Muscle of leg (tissue), 11 donors: ENCODE measurements around the gene ZBTB7B. TPM values are rescaled to one million over a fixed set of nuclear protein-coding genes. Genes with fewer than 3 reads are reported as not detected.

Source experiments
- DNase-seq: peaks from one replicate; pipeline ENCODE4 v3.0.0; 2013
- H3K27ac ChIP-seq: one replicate; pipeline ENCODE4 v1.5.1; 2013; ENCODE audit warnings: mild to moderate bottlenecking, low read length, control low read depth
- H3K27me3 ChIP-seq: one replicate; pipeline ENCODE4 v1.6.1; 2013; ENCODE audit warnings: low read length; ENCODE audit not compliant: control insufficient read depth, insufficient read depth
- H3K36me3 ChIP-seq: one replicate; pipeline ENCODE4 v1.6.1; 2013; ENCODE audit warnings: low read length; ENCODE audit not compliant: control insufficient read depth, insufficient read depth
- H3K4me1 ChIP-seq: one replicate; pipeline ENCODE4 v1.6.1; 2013; ENCODE audit warnings: low read length; ENCODE audit not compliant: control insufficient read depth, insufficient read depth
- H3K4me3 ChIP-seq: one replicate; pipeline ENCODE4 v1.5.1; 2013; ENCODE audit warnings: low read length, control low read depth
- H3K9me3 ChIP-seq: replicated peaks from 2 replicates; pipeline ENCODE4 v1.6.1; 2013; ENCODE audit warnings: low read depth, low read length; ENCODE audit not compliant: control insufficient read depth
- WGBS: methylation state at CpG from one replicate; pipeline ENCODE4 v1.1.5; 2013; ENCODE audit warnings: missing lambda C conversion rate; ENCODE audit not compliant: insufficient coverage; 5-methylcytosine and 5-hydroxymethylcytosine counted together
- polyA plus RNA-seq, 8 donors: library from polyadenylated mRNA; unstranded; fragments of 120-200 nt; gene quantifications; one replicate each; pipeline versions ENCODE4 v1.2.1 to v1.2.3, GENCODE V29; 2013; ENCODE audit warnings: inconsistent platforms in 1 of 8, low replicate concordance in 1 of 8; ENCODE audit not compliant: insufficient read length in 8 of 8, insufficient read depth in 1 of 8
- total RNA-seq: library from RNA; stranded (reverse); fragments of 120-200 nt; gene quantifications from one replicate; pipeline ENCODE4 v1.2.4, GENCODE V29; 2013

Gene ZBTB7B
- total and polyA plus RNA-seq, 9 donors = 6.6 to 11.3 (median 9.5) TPM

- DNase-seq = peak; percentile 82
- Histone ChIP-seq H3K4me1 (peaks cover 82% of the 10 kb centered on the region), H3K27ac (peak overlapping the region; percentile 95), H3K4me3 (peak overlapping the region; percentile 70), H3K27me3 (no peaks in the 10 kb centered on the region), H3K9me3 (no peaks in the 10 kb centered on the region), H3K36me3 (no peaks in the 10 kb centered on the region)
- WGBS = 2% methylated on average over 8 of the region's 34 CpGs
These were observed 1.3 kb downstream of the ZBTB7B start for GRCh38 chr1:155003766-155004351.

GRCh38 chr1:155004352-155005075 lies 1.9 kb downstream of the ZBTB7B start:
- H3K27me3 ChIP-seq = no peaks in the 10 kb centered on the region
- peaks cover 82% of the 10 kb centered on the region for H3K4me1 ChIP-seq
- WGBS = 36% methylated on average over 2 of the region's 5 CpGs
- H3K4me3 ChIP-seq = peak overlapping the region; percentile 70
- H3K36me3 ChIP-seq = no peaks in the 10 kb centered on the region
- H3K9me3 ChIP-seq = no peaks in the 10 kb centered on the region
- DNase-seq = no peak
- H3K27ac ChIP-seq = peak overlapping the region; percentile 95

GRCh38 chr1:155005076-155006011 lies 2.7 kb downstream of the ZBTB7B start:
- H3K4me3 ChIP-seq = no peak overlapping the region
- peak overlapping the region; percentile 95 for H3K27ac ChIP-seq
- H3K36me3 ChIP-seq = no peaks in the 10 kb centered on the region
- H3K27me3 ChIP-seq = no peaks in the 10 kb centered on the region
- H3K4me1 ChIP-seq = peaks cover 74% of the 10 kb centered on the region
- H3K9me3 ChIP-seq = no peaks in the 10 kb centered on the region
- no CpG with 5 or more reads among the region's 17 CpGs for WGBS
- DNase-seq = no peak

- peak; percentile 78 for DNase-seq
- no peaks in the 10 kb centered on the region for H3K36me3 ChIP-seq
- no peaks in the 10 kb centered on the region for H3K27me3 ChIP-seq
- no peak overlapping the region for H3K27ac ChIP-seq
- WGBS = 31% methylated on average over 2 of the region's 2 CpGs
- no peaks in the 10 kb centered on the region for H3K9me3 ChIP-seq
- no peak overlapping the region for H3K4me3 ChIP-seq
- H3K4me1 ChIP-seq = peaks cover 72% of the 10 kb centered on the region
These were observed 4.0 kb downstream of the ZBTB7B start for GRCh38 chr1:155006601-155007101.

- no peak for DNase-seq
- Histone ChIP-seq H3K27me3 (no peaks in the 10 kb centered on the region), H3K27ac (no peak overlapping the region), H3K9me3 (no peaks in the 10 kb centered on the region), H3K36me3 (no peaks in the 10 kb centered on the region), H3K4me1 (peaks cover 77% of the 10 kb centered on the region), H3K4me3 (no peak overlapping the region)
- WGBS = 73% methylated on average over 4 of the region's 6 CpGs
These were observed 4.7 kb downstream of the ZBTB7B start for GRCh38 chr1:155007251-155007828.

GRCh38 chr1:155008015-155008941 lies 5.7 kb downstream of the ZBTB7B start:
- DNase-seq = no peak
- no peaks in the 10 kb centered on the region for H3K27me3 ChIP-seq
- H3K36me3 ChIP-seq = no peaks in the 10 kb centered on the region
- 60% methylated on average over 7 of the region's 16 CpGs for whole genome bisulfite sequencing
- H3K4me3 ChIP-seq = peak overlapping the region; percentile 15
- H3K27ac ChIP-seq = no peak overlapping the region
- H3K9me3 ChIP-seq = no peaks in the 10 kb centered on the region
- H3K4me1 ChIP-seq = peaks cover 76% of the 10 kb centered on the region

GRCh38 chr1:155009221-155009711 lies 6.7 kb downstream of the ZBTB7B start:
- no peaks in the 10 kb centered on the region for H3K27me3 ChIP-seq
- DNase-seq = no peak
- H3K27ac ChIP-seq = no peak overlapping the region
- no peak overlapping the region for H3K4me3 ChIP-seq
- H3K4me1 ChIP-seq = peaks cover 67% of the 10 kb centered on the region
- WGBS = 74% methylated on average over 8 of the region's 12 CpGs
- no peaks in the 10 kb centered on the region for H3K9me3 ChIP-seq
- peaks cover 4% of the 10 kb centered on the region for H3K36me3 ChIP-seq

- no peaks in the 10 kb centered on the region for H3K27me3 ChIP-seq
- WGBS = 83% methylated on average over 2 of the region's 5 CpGs
- peaks cover 63% of the 10 kb centered on the region for H3K4me1 ChIP-seq
- H3K9me3 ChIP-seq = no peaks in the 10 kb centered on the region
- H3K27ac ChIP-seq = no peak overlapping the region
- DNase-seq = no peak
- H3K36me3 ChIP-seq = peaks cover 4% of the 10 kb centered on the region
- H3K4me3 ChIP-seq = no peak overlapping the region
These were observed 7.1 kb downstream of the ZBTB7B start for GRCh38 chr1:155009742-155010141.
